ENCODE results near the gene EYS.

The EYS gene

DNA sequence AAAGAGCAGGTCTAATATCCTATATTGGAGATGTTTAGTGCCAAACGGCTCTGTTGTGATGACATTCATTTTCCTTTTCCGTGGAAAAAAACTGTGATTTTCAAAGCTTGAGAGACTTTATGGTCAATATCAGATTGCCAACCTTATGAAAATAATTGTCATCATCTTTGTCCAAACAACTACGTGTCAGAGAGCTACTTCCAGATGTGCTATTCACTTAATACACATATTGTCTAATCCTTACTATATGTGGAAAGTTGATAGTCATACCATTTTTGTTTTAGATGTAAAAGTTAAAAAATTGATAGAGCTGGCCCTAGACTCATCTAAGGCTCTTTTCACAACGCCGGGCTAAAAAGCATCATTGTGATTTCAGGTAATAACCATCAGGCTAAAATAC lies 1521.4 kb downstream of the EYS start:
- Histone ChIP-seq H3K4me2 (no peak overlapping the region), H3K27me3 (ENCODE audit: insufficient read depth, low read depth) (no peaks in the 10 kb centered on the region), H2AFZ (ENCODE audit: low read depth) (no peak overlapping the region)

DNA sequence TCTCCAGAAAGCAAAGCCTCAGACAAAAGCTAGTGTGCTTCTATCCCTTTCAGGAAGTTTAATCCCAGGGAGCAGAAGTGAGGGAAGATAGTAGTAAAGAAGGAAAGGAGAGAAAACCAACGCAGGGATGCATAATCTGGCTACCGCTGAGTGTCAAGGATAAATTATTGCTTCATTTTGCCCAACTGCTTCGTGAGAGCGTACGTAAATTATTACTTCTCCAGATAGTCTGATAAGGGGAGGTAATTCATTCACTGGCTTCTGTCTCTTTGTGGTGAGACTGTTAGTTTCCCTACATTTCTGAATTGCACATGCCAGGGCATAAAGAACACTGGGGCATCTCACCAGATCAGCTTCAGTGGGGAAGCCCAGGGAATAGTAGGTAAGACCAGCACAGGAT lies 1531.7 kb downstream of the EYS start:
- Histone ChIP-seq H3K4me3 (IDR thresholded peaks at IDR 0.05; ENCODE audit: insufficient read depth, low read depth, low read length) (no peak overlapping the region), H3K36me3 (ENCODE audit: insufficient read depth) (no peaks in the 10 kb centered on the region), H3K27ac (no peak overlapping the region), H3K9ac (no peak overlapping the region), H3K79me2 (ENCODE audit: insufficient read depth, low read depth) (no peaks in the 10 kb centered on the region), H2AFZ (ENCODE audit: low read depth) (no peak overlapping the region), H3K27me3 (ENCODE audit: insufficient read depth, low read depth) (no peaks in the 10 kb centered on the region), H4K20me1 (ENCODE audit: insufficient read depth) (no peaks in the 10 kb centered on the region), H3K4me1 (ENCODE audit: low read depth, poor library complexity, severe bottlenecking) (no peaks in the 10 kb centered on the region), H3K4me2 (no peak overlapping the region)
- TF ChIP-seq CTCF (conservative IDR thresholded peaks at IDR 0.05; ENCODE audit: low read depth, low read length): no peak

More for the DNA sequence above, 1521.4 kb downstream of the EYS start:
- Histone ChIP-seq H3K27ac (no peak overlapping the region), H3K36me3 (ENCODE audit: insufficient read depth) (no peaks in the 10 kb centered on the region; the same call in 1 of the 2 replicates), H3K4me3 (IDR thresholded peaks at IDR 0.05; ENCODE audit: insufficient read depth, low read depth, low read length) (no peak overlapping the region), H3K9ac (no peak overlapping the region), H4K20me1 (ENCODE audit: insufficient read depth) (no peaks in the 10 kb centered on the region), H3K4me1 (ENCODE audit: low read depth, poor library complexity, severe bottlenecking) (no peaks in the 10 kb centered on the region), H3K79me2 (ENCODE audit: insufficient read depth, low read depth) (no peaks in the 10 kb centered on the region)
- no peak for TF ChIP-seq CTCF (conservative IDR thresholded peaks at IDR 0.05; ENCODE audit: low read depth, low read length)

GRCh38 chr6:64170316-64170715 lies 1536.7 kb downstream of the EYS start:
- H3K79me2 ChIP-seq (ENCODE audit: insufficient read depth, low read depth): no peaks in the 10 kb centered on the region
- H3K27ac ChIP-seq: no peak overlapping the region
- H3K4me3 ChIP-seq (IDR thresholded peaks at IDR 0.05; ENCODE audit: insufficient read depth, low read depth, low read length): no peak overlapping the region
- H3K27me3 ChIP-seq (ENCODE audit: insufficient read depth, low read depth): no peaks in the 10 kb centered on the region
- no peaks in the 10 kb centered on the region for H3K36me3 ChIP-seq (ENCODE audit: insufficient read depth)
- H3K4me1 ChIP-seq (ENCODE audit: low read depth, poor library complexity, severe bottlenecking): no peaks in the 10 kb centered on the region
- H3K4me2 ChIP-seq: no peak overlapping the region
- no peaks in the 10 kb centered on the region for H4K20me1 ChIP-seq (ENCODE audit: insufficient read depth)
- no peak for TF ChIP-seq CTCF (conservative IDR thresholded peaks at IDR 0.05; ENCODE audit: low read depth, low read length)
- H3K9ac ChIP-seq: no peak overlapping the region
- H2AFZ ChIP-seq (ENCODE audit: low read depth): no peak overlapping the region

GRCh38 chr6:64160486-64160885 lies 1546.5 kb downstream of the EYS start:
- Histone ChIP-seq H3K79me2 (ENCODE audit: insufficient read depth, low read depth) (no peaks in the 10 kb centered on the region), H3K4me3 (IDR thresholded peaks at IDR 0.05; ENCODE audit: insufficient read depth, low read depth, low read length) (no peak overlapping the region), H3K4me1 (ENCODE audit: low read depth, poor library complexity, severe bottlenecking) (no peaks in the 10 kb centered on the region), H3K36me3 (ENCODE audit: insufficient read depth) (no peaks in the 10 kb centered on the region), H2AFZ (ENCODE audit: low read depth) (no peak overlapping the region), H3K27ac (no peak overlapping the region), H3K9ac (no peak overlapping the region), H4K20me1 (ENCODE audit: insufficient read depth) (no peaks in the 10 kb centered on the region), H3K27me3 (ENCODE audit: insufficient read depth, low read depth) (no peaks in the 10 kb centered on the region), H3K4me2 (no peak overlapping the region)
- TF ChIP-seq CTCF (conservative IDR thresholded peaks at IDR 0.05; ENCODE audit: low read depth, low read length): no peak
